GM10266 (cell line): ENCODE data around the gene CACNA2D4.
A peak's percentile ranks its signal among the peaks of the same experiment; 100 is the strongest.

ENCODE experiments used
- DNase-seq: peaks from one replicate; pipeline ENCODE4 v3.0.0; 2012; ENCODE audit errors: extremely low spot score
- TF ChIP-seq, protein P1 (sequence below): IDR thresholded peaks from 2 replicates; pipeline ENCODE4 v1.5.1; 2012; ENCODE audit warnings: mild to moderate bottlenecking, low read depth; ENCODE audit not compliant: control insufficient read depth, insufficient read depth; ENCODE audit errors: missing control alignments

Gene CACNA2D4

DNA sequence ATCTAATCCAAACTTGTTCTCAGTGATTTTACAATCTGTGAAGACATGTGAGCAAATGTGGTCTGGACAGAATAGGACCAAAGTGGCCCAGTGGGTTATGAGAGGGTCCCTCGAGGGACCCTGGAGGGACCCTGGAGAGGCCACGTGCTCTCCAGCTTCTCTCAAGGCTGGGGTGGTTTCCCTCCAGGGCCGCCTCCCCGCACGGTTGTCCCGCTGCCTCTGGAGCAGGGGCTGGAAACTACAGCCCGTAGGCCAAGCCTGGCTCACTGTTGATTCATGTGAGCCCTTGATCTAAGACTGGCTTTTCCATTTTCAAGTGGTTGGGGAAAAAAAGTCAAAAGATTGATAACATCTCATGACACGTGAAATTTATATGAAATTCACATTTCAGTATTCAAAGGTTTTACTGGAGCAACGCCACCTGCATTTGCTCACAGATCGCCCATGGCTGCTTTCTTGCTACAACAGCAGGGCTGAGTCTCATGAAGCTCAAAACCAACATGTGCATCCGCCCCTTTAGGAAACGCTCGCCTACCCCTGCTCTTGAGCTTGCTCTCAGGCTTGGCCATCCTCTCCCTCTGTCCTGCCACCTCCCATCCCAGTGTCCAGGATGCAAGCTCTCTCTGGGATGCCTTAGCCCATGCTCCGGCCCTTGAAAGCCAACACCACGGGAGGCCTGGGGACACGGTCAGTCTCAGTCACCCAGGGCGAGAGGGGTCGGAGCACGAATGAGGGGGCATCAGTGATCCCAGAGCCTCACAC lies 110.2 kb downstream of the CACNA2D4 start:
- TF ChIP-seq, protein P1, sequence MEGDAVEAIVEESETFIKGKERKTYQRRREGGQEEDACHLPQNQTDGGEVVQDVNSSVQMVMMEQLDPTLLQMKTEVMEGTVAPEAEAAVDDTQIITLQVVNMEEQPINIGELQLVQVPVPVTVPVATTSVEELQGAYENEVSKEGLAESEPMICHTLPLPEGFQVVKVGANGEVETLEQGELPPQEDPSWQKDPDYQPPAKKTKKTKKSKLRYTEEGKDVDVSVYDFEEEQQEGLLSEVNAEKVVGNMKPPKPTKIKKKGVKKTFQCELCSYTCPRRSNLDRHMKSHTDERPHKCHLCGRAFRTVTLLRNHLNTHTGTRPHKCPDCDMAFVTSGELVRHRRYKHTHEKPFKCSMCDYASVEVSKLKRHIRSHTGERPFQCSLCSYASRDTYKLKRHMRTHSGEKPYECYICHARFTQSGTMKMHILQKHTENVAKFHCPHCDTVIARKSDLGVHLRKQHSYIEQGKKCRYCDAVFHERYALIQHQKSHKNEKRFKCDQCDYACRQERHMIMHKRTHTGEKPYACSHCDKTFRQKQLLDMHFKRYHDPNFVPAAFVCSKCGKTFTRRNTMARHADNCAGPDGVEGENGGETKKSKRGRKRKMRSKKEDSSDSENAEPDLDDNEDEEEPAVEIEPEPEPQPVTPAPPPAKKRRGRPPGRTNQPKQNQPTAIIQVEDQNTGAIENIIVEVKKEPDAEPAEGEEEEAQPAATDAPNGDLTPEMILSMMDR = no peak

DNA sequence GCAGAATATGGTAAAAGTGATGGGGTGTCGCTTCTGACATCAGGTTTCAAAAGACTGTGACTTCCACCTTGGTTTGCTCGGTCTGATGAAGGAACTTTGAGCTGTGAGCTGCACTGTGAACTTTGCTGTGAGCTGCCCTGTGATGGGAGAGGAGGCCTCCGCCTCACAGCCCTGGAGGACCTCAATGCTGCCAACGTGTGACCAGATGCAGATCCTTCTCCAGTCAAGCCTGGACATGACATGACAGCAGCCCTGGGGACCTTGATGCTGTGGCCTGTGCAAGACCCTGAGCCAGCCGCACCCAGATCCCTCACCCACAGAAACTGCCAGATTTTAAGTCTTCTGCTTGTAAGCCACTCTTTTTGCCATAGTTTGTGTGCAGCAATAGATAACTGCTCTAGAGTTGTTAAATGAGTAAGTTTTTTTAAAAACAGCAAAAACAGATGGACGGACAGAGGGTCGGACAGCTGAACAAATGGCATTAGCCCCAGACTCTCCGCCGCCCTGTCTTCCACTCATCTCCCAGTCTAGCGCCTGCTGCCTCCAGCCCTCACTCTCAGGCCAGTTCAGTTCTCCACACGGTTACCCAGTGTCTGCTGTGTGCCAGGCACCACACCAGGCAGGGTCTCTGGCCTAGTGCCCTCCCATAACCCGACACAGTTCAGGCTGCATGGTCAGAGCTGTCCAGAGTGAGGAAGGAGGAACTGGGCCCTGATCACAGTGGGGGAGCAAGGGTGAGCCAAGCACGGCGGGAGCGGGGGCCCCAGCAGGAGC lies 111.2 kb downstream of the CACNA2D4 start:
- no peak for DNase-seq
- TF ChIP-seq, protein P1 = no peak

More for the DNA sequence above, 110.2 kb downstream of the CACNA2D4 start:
- no peak for DNase-seq

DNA sequence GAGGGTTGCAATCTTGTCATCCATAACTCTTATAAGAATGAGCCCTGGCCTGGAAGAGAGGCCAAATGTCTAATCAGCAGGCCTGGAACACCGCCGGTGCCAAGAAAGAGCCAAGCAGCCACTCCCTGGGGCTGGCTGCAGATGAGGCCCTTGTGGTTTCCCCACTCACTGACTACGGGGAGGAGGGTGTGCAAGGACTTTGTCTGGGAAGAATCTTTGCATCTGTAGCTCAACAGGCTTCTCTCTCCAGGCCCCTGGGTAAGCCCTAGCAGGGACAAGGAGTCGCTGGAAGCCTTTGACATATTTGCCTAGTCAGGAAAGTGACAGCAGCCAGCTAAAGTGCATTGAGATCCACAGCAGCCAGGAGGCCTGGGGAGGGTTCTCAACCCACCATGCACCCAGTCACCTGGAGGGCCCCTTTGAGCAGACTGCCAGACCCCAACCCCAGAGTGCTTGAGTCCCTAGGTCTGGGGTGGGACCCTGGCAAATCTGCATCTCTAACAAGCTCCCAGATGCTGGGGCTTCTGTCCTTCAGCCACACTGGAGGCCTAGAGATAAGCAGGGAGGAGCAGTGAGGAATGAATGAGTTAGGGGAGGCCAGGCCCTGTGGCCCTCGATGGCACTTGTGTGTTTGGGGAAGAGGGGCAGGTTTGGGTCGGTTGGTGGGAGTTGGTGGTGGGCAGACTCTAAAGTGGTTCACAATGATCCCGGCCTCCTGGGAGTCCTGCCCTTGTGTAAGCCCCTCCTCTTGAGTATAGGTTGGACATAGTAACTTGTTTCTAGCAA lies 112.0 kb downstream of the CACNA2D4 start:
- DNase-seq = no peak
- TF ChIP-seq, protein P1 = no peak

DNA sequence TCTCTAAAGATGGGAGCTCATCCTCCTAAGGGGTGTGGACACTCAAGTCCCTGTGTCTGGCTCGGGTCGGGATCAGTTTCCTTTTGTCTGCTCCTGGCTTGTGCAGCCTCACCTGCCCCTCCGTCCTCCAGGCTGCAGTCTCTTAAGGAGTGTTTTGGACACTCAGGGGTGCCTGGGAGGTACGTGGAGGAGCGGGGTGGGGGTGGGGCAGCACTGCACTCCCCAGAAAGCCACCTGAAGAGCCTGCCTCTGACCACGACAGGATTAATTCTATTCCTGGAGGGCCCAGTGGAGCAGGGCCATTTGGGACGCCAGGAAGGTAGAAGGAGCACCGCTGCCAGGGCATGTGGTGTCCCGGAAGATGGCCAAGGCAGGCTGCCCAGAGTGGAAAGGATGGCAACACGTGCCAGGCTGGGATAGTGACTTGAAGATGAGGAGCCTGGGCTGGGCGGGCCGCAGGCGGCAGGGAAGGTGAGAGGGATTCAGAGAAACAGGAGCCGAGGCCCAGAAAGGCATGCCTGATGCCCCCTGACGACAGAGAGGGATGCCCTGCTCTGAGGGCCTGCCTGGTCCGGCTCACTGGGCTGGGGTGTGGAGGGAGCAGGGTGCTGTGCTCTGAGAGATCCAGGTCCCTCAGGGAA lies 112.9 kb downstream of the CACNA2D4 start:
- no peak for DNase-seq
- TF ChIP-seq, protein P1 = no peak

DNA sequence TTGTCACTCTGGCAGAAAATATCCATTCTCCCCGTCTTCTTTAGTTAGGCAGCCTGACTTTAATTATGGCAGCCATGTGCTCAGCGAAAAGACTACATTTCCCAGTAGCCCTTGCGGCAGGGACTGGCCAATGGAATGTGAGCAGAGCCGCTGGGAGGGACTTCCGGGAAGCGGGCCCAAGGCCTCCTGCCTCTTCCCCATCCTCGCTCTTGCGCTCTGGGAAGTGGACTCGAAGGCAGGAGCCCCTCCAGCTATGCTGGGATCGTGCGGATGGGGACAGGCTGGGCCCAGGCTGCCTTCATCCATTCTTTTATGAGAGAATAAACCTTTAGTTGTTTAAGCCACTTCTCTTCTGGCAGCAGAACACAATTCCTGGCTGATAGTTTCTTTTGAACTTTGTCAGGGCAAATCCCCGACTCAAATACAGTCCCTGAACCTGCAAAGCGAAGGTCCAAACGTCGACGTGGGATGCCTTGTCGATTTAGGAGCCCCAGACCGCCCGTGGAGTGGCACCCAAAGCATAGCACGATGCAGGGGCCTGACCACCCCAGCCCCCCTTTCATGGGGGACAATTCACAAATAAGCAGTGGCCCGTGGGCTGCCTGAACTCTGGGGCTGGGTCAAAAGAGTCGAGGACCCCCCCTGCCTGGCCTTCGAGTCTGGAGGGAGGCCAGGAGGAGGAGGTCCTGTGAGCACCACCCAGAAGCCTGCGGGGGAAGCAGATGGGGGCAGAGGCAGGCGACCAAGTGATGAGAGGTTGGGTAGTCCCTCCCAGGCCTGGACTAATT lies 113.7 kb downstream of the CACNA2D4 start:
- DNase-seq = peak; percentile 92

DNA sequence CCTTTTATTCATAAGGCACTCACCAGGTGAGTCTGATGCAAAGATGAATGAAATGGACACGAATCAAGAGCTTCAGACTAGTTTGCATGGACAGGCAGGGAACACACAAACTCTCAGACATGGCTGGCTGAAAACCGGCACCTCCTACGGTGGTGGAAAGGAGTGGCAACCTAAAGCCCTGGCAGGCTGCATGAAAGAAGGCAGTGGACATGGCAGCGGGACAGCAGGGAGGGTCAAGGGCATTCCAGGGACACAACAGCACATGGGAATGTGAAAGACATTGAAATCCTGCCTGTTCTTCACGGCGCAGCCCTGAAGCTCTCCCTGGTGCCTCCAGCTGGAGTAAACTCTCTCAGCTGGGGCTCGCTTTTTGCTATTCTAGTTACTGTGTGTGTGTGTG lies 114.7 kb downstream of the CACNA2D4 start:
- no peak for DNase-seq
- TF ChIP-seq, protein P1 = no peak

More for the DNA sequence above, 113.7 kb downstream of the CACNA2D4 start:
- TF ChIP-seq, protein P1 = no peak
